Fibroblast of peridontal ligament (primary cell): ENCODE measurements around the gene WNK4.

Source experiments
- DNase-seq: peaks from one replicate; pipeline ENCODE4 v3.0.0-alpha.2; 2010; ENCODE audit errors: extremely low read depth

WNK4 gene

DNA sequence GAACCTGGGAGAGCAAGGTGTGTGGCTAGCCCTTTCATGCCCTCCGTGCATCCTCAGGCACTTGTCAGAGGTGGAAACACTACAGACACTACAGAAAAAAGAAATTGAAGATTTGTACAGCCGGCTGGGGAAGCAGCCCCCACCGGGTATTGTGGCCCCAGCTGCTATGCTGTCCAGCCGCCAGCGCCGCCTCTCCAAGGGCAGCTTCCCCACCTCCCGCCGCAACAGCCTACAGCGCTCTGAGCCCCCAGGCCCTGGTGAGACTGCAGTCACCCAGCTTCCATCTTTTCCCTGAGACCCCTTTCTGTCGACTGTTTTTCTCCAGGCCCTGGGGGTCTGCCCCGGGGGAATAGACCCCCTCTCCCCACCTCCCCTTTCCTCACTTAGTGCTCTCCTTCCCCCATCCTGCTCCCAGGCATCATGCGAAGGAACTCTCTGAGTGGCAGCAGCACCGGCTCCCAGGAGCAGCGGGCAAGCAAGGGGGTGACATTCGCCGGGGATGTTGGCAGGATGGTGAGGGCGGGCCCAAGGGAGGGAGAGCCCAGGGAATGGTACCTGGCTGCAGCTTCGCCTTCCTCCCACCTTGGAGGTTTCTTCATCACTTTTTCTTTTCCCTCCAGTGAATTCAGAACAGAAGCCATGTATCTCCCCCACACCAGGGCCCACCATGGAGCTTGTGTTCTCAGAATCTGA is 15.8 kb downstream of the WNK4 start:
- no peak for DNase-seq

DNA sequence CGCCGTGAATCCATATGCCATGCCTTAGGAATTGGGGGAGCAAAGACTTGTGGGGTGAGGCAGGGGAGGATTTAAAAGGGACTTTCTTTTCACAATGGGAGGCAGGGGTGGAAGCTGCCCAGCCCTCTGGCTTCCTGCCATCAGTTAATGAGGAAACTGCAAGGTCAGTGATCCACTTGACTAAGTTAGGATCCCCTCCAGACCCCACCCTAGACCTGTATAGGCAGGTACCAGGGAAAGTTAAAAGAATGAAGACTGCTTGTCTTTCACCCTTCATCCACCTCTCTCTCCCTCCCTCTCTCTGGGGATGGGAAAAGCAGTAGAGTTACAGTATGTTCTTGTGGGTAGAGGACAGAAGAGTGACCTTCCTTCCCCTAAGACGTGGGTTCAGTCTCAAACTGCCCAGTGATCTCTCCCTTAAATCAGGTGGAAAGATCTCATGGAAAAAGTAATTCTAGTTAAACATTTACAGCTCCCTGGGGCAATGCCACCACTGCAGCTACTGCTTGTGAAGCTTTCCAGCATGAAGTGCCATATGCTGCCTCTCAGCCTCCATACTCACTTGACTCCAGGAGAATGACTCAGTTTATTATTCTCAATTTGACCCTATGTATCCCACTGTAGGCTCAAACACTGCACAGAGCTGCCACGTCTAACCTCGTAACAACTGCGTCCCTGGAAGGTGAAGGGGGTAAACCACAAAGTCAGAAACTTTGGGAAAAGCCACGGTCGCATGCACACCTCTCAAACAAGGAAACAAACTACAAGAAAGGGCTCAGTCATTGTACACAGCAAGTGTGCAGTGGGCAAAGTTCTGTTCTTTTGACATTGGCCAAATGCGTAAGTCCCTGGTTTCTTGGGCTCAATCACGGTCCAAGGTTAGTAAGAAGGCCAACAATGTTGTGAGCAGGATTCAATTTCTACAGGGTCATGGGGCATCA is 16.9 kb downstream of the WNK4 start:
- DNase-seq: no peak

DNA sequence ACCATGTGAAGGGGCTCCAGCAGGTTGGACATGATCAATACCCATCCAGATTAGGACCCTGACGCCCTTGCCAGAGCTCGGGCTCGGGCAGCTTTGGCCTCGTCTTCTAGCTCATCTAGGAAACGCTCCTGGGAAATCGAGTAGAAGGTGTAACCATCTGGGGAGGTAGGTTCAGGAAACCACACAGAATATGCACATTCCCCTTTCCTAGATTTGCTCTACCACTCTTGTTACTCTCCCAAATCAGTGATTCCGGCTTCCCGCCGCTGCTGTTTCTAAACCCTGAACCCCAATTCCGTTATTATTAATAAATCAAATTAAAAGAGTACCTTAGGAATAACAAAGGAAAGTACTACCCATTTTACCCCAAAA is 17.6 kb downstream of the WNK4 start:
- DNase-seq: no peak

DNA sequence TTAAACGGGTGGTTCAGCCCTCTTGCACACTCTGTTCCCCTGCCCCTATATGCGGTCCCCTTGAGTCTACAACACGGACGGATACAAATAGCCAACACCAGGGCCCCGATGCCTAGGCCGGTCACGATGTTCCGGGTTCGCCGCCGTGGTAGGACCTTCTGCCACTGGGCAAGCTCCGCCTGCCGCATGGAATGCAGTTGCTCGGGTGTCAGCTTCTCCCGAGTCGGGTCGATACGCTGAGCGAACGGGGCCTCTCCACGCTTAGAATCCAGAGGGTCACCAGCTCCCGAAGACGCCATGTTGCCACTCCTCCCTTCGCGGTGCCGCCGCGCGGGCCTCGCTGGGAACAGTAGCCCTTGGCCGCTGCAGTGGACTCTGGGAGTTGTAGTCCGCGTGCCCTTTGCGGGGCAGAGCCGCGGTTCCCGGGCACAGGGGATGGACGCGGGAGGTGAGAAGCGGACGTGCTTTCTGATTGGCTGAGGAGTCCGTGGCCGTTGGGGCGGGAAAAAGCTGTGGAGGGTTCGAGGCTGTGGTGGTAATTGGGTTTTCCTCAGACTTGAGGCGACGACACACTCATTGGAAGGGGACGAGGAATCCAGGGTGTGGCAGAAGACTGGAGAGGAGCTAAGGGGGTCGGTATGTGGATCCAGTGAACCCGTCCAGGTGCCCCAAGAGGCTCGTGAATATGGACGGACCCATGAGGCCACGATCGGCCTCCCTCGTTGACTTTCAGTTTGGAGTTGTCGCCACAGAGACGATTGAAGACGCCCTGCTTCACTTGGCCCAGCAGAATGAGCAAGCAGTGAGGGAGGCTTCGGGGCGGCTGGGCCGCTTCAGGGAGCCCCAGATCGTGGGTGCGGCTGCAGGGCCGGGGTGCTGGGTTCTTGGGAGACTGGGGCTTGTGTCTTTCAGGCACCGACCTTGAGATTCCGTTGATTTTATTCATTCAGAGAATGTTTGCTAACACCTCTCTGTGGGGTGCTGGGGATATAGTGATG is 18.3 kb downstream of the WNK4 start, which contains the start of the genes CNTD1 and COA3:
Gene CNTD1, plus strand, starts transcription at position 479 of the 998 bp plus-strand sequence. Its CDS starts 207 bp downstream, at position 686.
Gene COA3, minus strand, starts transcription at position 322 of the 998 bp plus-strand sequence. Its CDS starts 23 bp downstream, at position 299.
- DNase-seq: peak; percentile 76

DNA sequence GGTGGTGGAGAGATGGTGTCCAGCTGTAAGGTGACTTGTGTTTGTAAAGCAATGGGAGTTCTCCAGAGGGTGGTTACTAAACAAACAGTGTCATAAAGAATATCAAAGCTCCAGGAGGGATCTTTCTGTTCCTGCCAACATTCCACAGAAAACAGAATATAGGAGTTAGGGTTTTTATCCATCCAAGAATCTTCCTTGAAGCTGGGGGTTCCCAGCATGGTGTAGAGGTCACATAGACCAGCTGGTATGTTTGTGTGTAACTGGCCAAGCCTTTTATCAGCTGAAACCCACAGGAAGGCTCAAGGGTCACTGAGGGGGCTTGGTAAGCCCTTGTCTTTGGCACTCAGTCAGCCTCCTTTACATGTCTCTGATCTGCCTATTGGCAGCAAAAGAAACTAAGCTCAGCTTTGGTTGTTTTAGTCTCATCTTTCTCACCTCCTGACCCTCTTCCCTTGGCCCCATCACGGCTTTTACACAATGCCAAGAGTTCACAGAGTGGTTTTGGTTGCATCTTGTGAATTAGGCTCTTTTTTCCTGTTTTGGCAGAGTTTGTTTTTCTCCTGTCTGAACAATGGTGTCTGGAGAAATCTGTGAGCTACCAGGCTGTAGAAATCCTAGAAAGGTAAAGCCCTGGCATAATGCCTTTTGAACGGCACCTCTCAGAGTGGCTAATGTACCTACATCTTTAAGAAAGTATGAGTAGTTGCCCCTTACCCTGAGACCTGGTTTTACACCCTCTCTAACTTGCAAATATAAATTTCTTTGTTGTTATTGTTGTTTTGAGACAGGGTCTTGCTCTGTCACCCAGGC is 22.9 kb downstream of the WNK4 start:
- DNase-seq: no peak

DNA sequence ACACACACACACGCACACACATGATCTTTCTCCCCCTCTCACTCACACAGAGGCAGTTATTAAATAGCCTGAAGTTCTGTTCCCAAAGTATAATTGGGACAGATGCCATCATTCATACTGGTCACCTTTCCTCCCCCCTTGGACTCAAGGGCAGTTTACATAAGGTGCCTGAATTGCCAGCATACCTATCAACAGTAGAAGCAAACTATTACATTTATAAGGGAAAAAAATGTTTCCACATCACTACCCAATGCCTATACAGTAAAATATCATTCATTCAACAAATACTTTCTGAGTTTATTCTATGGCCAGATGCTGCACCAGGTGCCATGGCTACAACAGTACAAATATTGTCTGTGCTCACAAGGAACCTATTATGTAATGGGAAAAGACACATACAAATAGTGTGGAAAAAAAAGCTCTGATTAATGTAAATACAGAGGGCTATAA is 24.5 kb downstream of the WNK4 start:
- DNase-seq: no peak

DNA sequence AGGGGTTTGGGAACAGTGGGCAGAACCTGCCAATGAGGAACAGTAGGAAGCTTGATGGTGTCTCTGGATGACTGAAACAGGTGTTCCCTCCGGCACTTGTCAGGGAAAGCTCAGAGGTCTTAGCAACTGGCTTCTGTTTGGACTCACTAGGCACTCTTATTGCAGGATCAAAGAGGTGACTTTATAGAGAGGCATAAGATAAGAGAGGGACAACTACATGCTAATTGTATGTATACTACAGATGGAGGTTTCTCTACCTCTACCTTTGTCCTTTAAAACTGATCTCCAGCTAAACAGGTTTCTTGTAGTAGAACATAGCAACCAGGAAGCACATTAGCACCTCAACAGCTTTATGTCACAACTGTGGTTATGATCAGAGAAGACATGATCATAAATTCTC is 25.8 kb downstream of the WNK4 start:
- DNase-seq: no peak

DNA sequence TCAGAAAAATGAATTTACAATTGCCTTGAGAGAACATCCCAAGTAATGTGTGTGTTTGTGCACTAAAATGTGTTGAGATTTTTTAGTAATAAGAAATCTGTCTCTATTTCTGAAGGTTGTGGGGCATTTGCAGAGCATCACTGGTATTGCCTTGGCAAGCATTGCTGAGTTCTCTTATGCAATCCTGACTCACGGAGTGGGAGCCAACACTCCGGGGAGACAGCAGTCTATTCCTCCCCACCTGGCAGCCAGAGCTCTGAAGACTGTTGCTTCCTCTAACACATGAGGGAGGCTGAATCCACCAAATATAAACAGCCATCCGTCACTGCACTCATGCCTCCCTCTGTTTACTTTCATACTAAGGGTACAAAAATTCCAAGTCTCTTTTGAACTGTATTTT is 28.8 kb downstream of the WNK4 start:
- peak; percentile 78 for DNase-seq

DNA sequence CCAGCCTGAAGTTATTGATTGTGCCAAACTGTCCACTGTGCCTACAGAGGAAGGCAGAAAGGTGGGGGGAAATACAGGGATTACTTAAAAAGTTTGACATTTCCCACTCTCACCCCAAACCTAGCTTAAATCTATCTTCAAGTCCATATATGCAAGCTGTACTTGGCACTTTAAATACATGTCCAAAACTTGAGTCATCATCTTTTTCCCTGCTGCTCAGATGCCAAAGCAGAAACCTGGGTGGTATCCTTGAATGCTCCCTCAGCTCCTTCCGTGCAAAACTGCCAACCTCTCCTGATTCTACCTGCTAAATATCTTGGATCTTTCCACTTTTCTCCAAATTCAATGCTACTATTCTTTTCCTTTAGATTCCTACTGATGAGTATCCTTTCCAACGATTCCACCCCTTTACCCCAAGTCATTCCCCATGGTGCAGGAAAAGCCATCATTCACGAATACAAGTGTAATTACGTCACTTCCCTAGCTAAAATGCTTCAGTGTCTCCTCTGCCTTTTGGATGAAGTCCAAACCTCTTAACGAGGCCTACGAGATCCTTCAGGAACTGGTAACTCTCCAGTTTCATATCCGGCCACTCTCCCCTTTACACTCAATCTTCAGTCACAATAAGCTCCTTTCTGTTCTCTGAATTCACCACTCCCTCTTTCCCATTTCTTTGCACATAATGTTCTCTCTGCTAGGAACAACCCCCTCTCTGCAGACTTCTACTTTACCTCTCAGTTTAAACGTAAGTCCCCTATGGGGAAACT is 34.4 kb downstream of the WNK4 start:
- peak; percentile 44 for DNase-seq

DNA sequence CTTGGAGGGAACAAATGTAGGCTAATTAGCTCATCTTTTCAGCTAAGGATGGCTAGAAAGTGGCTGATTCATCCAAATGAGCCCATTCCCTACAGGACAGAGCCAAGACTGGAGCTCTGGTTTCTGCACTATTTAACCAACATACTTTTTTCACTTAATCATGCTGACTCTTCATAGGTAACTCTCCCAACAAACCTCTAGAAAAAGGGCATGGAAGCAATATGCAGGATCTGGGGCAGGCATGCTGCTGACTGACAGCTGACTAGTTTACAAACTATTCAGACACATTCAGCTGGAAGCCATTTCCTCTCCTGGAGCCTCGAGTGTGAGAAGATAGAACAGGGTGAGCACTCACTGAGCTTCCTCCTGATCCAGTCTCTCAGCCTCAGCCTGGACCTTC is 37.5 kb downstream of the WNK4 start:
- no peak for DNase-seq

DNA sequence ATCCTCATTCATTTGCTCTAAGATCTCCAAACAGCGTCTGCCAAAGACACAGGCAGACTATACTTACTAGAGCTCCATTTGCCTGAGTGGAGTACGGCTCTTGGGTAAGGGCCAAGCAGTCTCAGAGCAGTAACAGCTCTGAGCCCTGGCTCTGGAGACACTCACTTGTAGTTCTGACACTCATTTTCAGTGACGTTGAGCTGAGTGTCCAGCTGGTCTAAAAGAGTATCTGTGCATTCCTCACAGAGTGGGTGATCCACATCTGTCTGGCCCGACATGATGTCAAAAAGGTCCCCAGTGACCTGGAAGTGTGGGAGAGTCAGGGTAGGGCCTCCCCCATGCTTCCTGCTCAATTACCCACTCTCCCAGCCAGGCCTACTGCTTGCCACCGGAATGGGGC is 38.0 kb downstream of the WNK4 start:
- DNase-seq: no peak

DNA sequence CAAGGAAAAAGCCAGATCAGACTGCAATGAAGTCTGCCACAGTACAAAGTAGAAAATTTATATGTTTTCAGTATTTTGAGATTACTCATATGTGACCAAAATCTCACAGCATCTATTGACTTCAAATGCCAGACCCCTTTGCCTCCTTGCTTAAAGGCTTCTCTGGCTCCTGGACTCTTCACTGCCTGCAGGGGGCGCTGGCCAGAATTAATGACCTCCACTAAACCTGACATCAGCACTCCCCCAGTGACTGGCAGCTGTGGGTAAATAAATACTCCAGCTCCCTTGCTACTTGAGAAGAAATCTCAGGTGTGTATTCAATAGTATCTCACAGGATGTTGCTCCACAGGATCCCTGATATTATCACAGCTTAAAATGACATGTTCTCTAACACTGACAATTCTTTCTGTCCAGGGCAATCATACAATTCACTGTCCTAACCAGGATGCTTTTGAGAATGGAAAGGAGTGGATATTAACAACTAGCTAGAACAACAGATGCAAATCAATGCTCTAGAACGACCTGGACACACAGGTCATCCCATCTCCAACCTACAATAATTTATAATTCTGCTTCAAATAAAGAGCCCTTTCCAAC is 39.6 kb downstream of the WNK4 start:
- peak; percentile 48 for DNase-seq

DNA sequence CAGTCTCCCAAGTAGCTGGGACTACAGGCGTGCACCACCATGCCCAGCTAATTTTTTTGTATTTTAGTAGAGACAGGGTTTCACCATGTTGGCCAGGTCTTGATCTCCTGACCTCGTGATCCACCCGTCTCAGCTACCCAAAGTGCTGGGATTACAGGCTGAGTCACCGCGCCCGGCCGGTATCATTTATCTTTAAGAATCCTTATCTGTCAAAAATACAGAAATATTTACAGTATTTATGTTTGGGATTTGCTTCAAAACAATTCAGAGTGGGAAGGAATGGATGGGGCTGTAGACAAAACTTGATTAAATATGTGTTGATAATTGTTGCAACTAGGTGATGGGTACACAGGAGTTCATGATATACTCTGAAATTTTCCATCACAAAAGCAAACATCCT is 40.8 kb downstream of the WNK4 start:
- DNase-seq: no peak

DNA sequence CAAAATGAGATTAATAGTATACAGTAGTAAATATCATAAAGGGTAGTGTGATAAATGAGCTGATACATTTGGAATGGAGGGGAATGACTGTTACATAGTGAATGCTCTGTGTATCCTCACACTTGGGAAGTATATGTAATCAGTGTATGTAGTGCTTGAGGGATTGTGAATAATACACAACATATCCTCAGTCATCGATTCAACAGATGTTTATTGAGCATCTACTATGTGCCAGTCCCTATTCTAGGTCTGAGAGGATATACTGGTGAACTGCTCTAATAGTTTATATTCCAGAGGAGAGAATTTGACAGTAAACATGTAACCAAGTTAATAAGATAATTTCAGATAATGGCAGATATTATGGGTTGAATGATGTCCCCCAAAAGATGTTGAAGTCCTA is 47.1 kb downstream of the WNK4 start:
- no peak for DNase-seq

DNA sequence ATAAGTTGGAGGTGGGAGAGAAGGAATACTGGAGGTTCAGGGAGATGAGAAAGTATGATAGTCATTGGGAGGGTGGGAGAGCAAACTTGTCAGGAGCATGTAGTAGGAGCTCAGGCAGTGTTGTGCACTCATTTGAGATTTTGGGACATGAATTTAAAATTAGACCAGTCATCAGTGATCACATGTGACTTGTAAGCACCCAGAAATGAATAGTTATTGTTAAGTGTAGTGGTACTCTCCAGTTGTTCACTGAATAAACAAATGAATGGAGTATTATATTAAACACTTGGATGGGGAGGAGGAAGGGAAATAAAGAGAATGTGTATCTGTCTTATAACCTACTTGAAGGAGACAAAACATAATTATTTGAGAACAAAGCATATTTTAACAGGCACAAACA is 50.6 kb downstream of the WNK4 start:
- DNase-seq: no peak

DNA sequence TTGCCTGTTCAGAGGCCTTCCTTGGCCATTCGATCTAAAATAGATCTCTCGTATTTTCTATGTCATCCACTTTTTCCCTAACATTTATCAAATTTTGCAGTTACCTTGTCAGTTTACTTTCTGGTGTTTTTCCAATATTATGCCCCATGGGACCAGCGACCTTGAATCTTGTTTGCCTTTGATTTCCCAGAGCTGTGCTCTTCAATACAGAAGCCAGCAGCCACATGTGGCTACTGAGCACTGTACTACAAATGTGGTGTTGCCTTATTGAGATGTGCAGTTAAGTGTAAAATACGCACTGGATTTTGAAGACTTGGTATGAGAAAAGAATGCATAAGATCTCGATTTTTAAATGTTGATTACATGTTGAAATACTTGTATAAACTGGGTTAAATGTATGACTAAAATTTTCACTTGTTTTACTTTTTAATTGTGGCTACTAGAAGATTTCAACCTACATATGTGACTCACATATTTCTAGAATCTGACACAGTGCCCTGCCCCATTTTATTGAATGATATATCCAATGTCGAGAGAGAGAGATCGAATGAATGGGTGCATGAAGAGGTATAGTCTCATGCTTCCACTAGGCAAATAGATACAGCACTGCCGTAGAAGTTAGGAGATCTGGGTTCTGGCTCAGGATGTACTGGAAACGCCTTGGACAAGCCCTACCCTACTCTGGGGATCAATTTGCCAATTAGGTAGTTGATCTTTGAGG is 52.0 kb downstream of the WNK4 start:
- DNase-seq: no peak

DNA sequence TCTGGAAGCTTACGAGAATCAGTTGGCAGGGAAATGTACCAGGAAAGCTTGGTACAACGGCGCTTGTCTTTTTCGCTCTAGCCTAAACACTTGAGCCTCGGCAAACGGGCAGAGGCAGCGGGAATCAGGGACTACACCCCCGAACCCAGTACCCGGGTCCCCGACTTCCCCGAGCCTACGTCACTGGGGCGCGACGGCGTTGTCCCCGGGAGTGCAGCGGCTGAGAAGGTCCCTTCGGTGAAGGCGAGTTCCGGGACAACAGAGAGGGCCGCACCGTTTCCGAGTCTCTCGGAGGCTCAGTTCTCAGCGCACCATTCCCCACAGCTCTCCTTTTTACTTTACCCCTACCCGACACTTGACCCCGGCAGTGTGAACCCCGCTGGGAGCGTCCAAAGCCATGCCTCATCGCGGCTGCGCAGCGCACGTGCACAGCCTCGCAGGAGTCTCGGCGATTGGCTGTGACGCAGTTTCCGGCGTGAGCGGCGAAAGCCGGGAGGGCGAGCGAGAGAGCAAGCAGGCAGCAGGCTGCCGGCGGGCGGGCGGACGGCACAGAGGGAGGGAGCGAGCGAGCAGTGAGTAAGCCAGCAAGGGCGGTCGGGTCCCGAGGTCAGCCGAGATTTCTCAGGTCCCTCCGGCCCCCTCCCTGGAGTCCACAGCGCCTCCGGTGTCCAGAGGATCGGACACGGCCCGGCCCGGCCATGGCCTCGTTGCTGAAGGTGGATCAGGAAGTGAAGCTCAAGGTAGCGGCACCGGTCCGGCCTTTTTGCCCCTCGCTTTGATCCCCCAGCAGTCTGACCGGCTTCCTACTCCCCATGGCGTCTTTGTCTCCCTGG is 52.7 kb downstream of the WNK4 start, which contains the start of gene PSME3:
Gene PSME3, plus strand, starts transcription at position 464 of the 833 bp plus-strand sequence. Its CDS starts 235 bp downstream, at position 699.
- peak; percentile 83 for DNase-seq
